ENCODE data around the gene TNNT1. TPM values are rescaled to one million over a fixed set of nuclear protein-coding genes. Genes with fewer than 3 reads are reported as not detected.

Gene TNNT1
- total RNA-seq, 2 donors from 2014 or later, result 22.9 to 66.7 TPM

DNA sequence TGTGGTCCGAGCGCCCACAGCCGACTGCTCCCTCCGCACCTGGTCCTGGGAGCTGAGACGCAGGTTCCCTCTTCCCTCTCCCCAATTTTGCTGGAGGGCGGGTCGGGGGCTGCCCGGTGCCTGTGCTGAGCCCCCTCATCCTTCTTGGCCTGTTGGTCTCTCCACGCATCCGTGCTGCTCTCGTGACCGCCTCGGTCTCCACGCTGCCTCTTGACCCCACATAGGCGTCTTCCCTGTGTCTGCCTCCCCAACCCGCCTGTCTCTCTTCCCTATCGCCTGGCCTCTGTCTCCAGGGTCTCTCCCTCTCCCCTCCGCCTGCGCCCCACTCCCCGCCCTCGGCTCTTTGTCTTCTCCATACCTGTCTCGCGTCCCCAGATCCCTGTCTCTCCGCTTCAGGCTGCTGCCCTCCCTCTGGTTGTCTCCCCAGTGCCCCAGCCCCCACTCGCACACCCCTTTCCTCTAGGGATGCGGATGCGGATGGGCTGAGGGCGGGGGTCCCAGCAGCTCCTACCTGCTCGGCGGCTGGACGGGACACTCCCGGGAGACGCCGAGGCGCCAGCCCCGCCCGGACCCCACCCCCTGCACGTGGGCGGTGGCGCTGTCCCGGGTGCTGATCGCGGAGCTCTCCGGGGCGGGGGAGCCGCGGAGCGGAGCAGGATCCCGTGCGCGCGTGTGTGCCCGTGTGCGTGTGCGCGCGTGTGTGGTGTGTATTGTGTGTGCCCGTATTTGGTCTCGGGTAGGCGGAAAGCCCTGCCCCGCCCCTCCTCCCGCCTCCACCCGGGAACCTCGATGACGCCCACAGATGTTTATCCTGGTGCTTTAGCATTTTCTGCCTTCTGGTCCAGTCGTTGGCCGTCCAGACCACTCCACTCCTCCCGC lies 30.8 kb upstream of the TNNT1 start, which contains the start of gene SYT5:
TSS of gene SYT5 (minus strand) at position 684 of the 879 bp plus-strand sequence. CDS start 1,248 bp downstream, outside the sequence.
- Histone ChIP-seq H3K27me3 (ENCODE audit: control insufficient read depth, insufficient read depth, low read length, poor library complexity, severe bottlenecking) (peaks cover 70% of the 10 kb centered on the region), H3K4me3 (ENCODE audit: low read length) (peak within 1 kb of the TSS; percentile 78), H3K36me3 (ENCODE audit: control insufficient read depth, insufficient read depth, low read length) (no peaks in the 10 kb centered on the region), H3K9ac (ENCODE audit: extremely low read depth, low read length, poor library complexity, severe bottlenecking) (peak within 1 kb of the TSS; percentile 47), H3K9me3 (ENCODE audit: control insufficient read depth, low read length) (no peaks in the 10 kb centered on the region), H3K27ac (ENCODE audit: low read depth, low read length) (peak within 1 kb of the TSS; percentile 93), H3K4me1 (ENCODE audit: control insufficient read depth, insufficient read depth, low read length) (no peaks in the 10 kb centered on the region)
- peak; percentile 89 for DNase-seq
- TF ChIP-seq, protein P1, sequence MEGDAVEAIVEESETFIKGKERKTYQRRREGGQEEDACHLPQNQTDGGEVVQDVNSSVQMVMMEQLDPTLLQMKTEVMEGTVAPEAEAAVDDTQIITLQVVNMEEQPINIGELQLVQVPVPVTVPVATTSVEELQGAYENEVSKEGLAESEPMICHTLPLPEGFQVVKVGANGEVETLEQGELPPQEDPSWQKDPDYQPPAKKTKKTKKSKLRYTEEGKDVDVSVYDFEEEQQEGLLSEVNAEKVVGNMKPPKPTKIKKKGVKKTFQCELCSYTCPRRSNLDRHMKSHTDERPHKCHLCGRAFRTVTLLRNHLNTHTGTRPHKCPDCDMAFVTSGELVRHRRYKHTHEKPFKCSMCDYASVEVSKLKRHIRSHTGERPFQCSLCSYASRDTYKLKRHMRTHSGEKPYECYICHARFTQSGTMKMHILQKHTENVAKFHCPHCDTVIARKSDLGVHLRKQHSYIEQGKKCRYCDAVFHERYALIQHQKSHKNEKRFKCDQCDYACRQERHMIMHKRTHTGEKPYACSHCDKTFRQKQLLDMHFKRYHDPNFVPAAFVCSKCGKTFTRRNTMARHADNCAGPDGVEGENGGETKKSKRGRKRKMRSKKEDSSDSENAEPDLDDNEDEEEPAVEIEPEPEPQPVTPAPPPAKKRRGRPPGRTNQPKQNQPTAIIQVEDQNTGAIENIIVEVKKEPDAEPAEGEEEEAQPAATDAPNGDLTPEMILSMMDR (conservative IDR thresholded peaks at IDR 0.05), result no peak
- peaks cover 89% of the 10 kb centered on the region for H3K27me3 Mint-ChIP-seq (ENCODE audit: insufficient read depth)
- 5% methylated on average over 25 to 59 of the region's 68 CpGs for WGBS, 2 experiments (ENCODE audit: insufficient coverage in 1 of 2, insufficient read length in 1 of 2)
- H3K4me3 Mint-ChIP-seq, result peak within 1 kb of the TSS; percentile 47
- H3K27ac Mint-ChIP-seq, result peak within 1 kb of the TSS; percentile 74
- no peaks in the 10 kb centered on the region for H3K36me3 Mint-ChIP-seq (ENCODE audit: low read depth)
- H3K4me1 Mint-ChIP-seq, result peaks cover 3% of the 10 kb centered on the region
- no peaks in the 10 kb centered on the region for H3K9me3 Mint-ChIP-seq

DNA sequence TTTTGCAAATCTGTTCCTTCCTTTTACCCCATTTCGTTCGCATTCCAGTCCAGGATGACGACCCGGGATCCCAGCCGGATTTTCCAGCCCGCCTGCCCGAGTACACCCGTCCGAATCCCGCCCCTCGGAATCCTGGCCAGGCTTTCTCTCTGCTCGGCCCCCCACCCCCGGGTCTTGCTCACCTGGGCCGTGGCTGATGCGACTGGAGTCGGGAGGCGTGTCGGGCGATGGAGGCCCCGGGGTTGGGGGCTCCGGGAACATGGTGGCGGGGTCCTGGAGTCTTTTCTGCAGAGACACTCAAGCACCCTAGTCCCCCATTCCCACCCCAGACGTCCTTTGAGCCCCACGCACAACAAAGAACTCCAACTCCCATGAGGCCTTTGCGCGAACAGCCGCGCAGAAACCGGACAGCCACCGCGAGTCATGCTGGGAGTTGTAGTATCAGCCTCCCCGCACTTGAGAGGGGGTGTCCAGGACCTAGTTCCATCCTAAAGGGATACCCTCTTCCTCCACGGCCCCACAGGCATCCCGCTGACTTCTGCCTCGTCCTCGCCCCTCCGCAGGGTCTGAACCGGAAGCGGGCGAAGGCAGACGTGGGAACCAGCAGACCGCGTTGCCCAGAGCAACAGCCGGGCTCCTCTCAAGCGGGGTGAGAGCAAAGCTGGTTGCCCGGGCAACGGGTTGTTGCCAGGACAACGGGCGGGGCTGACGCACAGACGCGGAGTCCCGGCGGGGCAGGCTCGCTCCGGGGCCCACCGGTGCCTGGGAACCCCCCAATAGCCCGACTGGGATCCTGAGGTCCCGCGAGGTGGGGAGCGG lies 30.0 kb upstream of the TNNT1 start:
- Histone ChIP-seq H3K9me3 (ENCODE audit: control insufficient read depth, low read length) (no peaks in the 10 kb centered on the region), H3K36me3 (ENCODE audit: control insufficient read depth, insufficient read depth, low read length) (no peaks in the 10 kb centered on the region), H3K4me1 (ENCODE audit: control insufficient read depth, insufficient read depth, low read length) (no peaks in the 10 kb centered on the region), H3K9ac (ENCODE audit: extremely low read depth, low read length, poor library complexity, severe bottlenecking) (peak overlapping the region; percentile 47), H3K27me3 (ENCODE audit: control insufficient read depth, insufficient read depth, low read length, poor library complexity, severe bottlenecking) (peaks cover 70% of the 10 kb centered on the region), H3K27ac (ENCODE audit: low read depth, low read length) (peak overlapping the region; percentile 93), H3K4me3 (ENCODE audit: low read length) (peak overlapping the region; percentile 78)
- H3K27ac Mint-ChIP-seq, result peak overlapping the region; percentile 74
- DNase-seq, result peak; percentile 93
- no peaks in the 10 kb centered on the region for H3K9me3 Mint-ChIP-seq
- TF ChIP-seq, protein P1 (conservative IDR thresholded peaks at IDR 0.05), result no peak
- H3K4me3 Mint-ChIP-seq, result peak overlapping the region; percentile 47
- peaks cover 93% of the 10 kb centered on the region for H3K27me3 Mint-ChIP-seq (ENCODE audit: insufficient read depth)
- 0 to 5% methylated on average over 27 to 61 of the region's 61 CpGs for WGBS, 2 experiments (ENCODE audit: insufficient coverage in 1 of 2, insufficient read length in 1 of 2)
- no peaks in the 10 kb centered on the region for H3K36me3 Mint-ChIP-seq (ENCODE audit: low read depth)
- H3K4me1 Mint-ChIP-seq, result peaks cover 3% of the 10 kb centered on the region

DNA sequence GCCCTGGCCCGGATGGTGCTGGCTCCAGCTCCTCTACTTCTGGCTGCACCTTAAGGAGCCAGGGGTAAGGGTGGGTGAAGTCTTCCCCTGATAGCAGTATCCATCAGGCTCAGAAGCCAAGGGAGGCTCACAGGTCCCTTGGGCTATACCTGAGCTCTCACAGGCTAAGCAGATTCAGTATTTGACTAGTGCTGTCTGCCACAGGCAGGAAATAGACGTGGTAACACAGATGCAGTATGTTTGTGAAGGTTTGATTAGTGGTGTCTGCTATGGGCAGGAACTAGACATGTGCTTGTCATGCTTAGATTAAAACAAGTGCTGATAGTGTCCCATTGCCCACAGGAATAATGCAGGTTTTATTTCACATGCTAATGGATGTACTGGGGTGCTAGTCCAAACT lies 27.1 kb upstream of the TNNT1 start:
- Histone ChIP-seq H3K4me1 (ENCODE audit: control insufficient read depth, insufficient read depth, low read length) (no peaks in the 10 kb centered on the region), H3K9ac (ENCODE audit: extremely low read depth, low read length, poor library complexity, severe bottlenecking) (no peak overlapping the region), H3K27ac (ENCODE audit: low read depth, low read length) (no peak overlapping the region), H3K9me3 (ENCODE audit: control insufficient read depth, low read length) (no peaks in the 10 kb centered on the region), H3K36me3 (ENCODE audit: control insufficient read depth, insufficient read depth, low read length) (no peaks in the 10 kb centered on the region), H3K27me3 (ENCODE audit: control insufficient read depth, insufficient read depth, low read length, poor library complexity, severe bottlenecking) (peaks cover 81% of the 10 kb centered on the region), H3K4me3 (ENCODE audit: low read length) (no peak overlapping the region)
- H3K4me1 Mint-ChIP-seq, result peaks cover 3% of the 10 kb centered on the region
- TF ChIP-seq, protein P1 (conservative IDR thresholded peaks at IDR 0.05), result no peak
- H3K27ac Mint-ChIP-seq, result no peak overlapping the region
- H3K36me3 Mint-ChIP-seq (ENCODE audit: low read depth), result no peaks in the 10 kb centered on the region
- no peak for DNase-seq
- WGBS, 2 experiments (ENCODE audit: insufficient coverage in 1 of 2, insufficient read length in 1 of 2), result 48 to 54% methylated on average over 2 of the region's 2 CpGs
- H3K4me3 Mint-ChIP-seq, result no peak overlapping the region
- H3K27me3 Mint-ChIP-seq (ENCODE audit: insufficient read depth), result peaks cover 98% of the 10 kb centered on the region
- H3K9me3 Mint-ChIP-seq, result no peaks in the 10 kb centered on the region

All from endodermal cell (in vitro differentiated cells).